ENCODE data around the gene DOCK10. TPM values are rescaled to one million over a fixed set of nuclear protein-coding genes. Genes with fewer than 3 reads are reported as not detected.

Gene DOCK10
- total RNA-seq, 2 experiments from 2014 or later: 40.8 to 68.2 TPM

DNA sequence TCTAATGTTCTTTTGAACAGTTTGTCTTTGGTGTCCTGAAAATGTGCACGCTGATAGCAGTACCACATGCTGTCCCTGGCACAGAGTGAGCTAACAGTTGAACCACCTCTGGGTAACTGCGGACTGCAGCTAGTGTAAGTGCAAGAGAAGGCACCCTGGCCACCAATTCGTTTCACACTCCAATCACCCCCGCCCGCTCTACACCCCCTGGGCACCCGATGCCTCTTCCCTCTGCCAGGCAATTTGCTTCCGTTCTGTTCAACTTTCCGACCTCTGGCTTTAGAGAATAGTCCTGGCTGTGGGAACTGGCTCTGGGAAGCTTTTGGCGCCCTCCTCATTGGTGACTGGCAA, 1.4 kb downstream of the DOCK10 start:
- BruUV-seq (replicated peaks): TSS peak; percentile 44
- no peaks in the 10 kb centered on the region for H4K20me1 ChIP-seq (ENCODE audit: insufficient read depth, low read length)

DNA sequence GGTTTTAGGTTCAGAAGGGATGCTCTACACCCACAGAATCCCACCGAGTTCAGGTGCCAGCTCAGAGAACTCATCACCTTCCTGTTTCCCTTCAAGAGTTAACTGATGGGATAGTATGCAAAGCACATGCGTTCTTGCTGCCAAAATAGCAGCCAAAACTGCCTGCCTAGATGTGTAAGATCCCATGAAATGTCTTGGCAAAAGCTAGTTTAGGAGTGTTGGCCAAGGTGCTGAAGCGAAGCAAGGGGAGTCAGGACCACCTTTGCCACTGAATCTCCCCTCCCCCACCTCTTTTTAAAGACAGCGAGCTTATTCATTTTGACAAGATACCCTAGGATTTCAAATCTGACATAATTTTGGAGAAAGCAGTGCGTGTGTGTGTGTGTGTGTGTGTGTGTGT, 2.1 kb downstream of the DOCK10 start:
- ChIA-PET POLR2A (interaction anchor here (0.6 to 1.2 kb wide), 5 partner anchors 10 to 655 kb away, joined by 3 to 6 read pairs (median 3); no protein-coding TSS in a partner anchor), CTCF (ENCODE audit: unreplicated experiment) (interaction anchor here (0.6 kb wide), 1 partner anchor 83 kb away, joined by 3 read pairs; no protein-coding TSS in a partner anchor)
- Histone ChIP-seq H3K9me3 (ENCODE audit: low read length) (no peaks in the 10 kb centered on the region), H4K20me1 (ENCODE audit: insufficient read depth, low read length) (no peaks in the 10 kb centered on the region), H2AFZ (ENCODE audit: low read length) (no peak overlapping the region), H3K4me2 (ENCODE audit: low read length) (peak overlapping the region; percentile 93), H3K9me2 (ENCODE audit: insufficient read depth, low read length) (no peaks in the 10 kb centered on the region), H3K4me1 (ENCODE audit: insufficient read depth, low read length, poor library complexity, severe bottlenecking) (peaks cover 17% of the 10 kb centered on the region), H3K79me2 (ENCODE audit: insufficient read depth, low read depth, low read length) (peaks cover 7% of the 10 kb centered on the region; the same call in 1 of the 2 replicates), H3K4me3 (ENCODE audit: low read depth, low read length, poor library complexity, severe bottlenecking) (peak overlapping the region; percentile 85), H3K36me3 (ENCODE audit: insufficient read depth, low read length) (no peaks in the 10 kb centered on the region), H3K27ac (ENCODE audit: low read depth, low read length, poor library complexity, severe bottlenecking) (no peak overlapping the region)
- intact Hi-C loops (cut with micrococcal nuclease; ENCODE audit: unreplicated experiment): no loop called here
- BruUV-seq (replicated peaks): no TSS peak
- no peak for TF ChIP-seq EZH2phosphoT487 (IDR thresholded peaks at IDR 0.05; ENCODE audit: borderline replicate concordance, low read depth, low read length)
- TF ChIP-seq, protein P1, sequence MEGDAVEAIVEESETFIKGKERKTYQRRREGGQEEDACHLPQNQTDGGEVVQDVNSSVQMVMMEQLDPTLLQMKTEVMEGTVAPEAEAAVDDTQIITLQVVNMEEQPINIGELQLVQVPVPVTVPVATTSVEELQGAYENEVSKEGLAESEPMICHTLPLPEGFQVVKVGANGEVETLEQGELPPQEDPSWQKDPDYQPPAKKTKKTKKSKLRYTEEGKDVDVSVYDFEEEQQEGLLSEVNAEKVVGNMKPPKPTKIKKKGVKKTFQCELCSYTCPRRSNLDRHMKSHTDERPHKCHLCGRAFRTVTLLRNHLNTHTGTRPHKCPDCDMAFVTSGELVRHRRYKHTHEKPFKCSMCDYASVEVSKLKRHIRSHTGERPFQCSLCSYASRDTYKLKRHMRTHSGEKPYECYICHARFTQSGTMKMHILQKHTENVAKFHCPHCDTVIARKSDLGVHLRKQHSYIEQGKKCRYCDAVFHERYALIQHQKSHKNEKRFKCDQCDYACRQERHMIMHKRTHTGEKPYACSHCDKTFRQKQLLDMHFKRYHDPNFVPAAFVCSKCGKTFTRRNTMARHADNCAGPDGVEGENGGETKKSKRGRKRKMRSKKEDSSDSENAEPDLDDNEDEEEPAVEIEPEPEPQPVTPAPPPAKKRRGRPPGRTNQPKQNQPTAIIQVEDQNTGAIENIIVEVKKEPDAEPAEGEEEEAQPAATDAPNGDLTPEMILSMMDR (conservative IDR thresholded peaks at IDR 0.05; ENCODE audit: low read length): no peak
- DNase-seq (ENCODE audit: low spot score): no peak

More for the DNA sequence above, 1.4 kb downstream of the DOCK10 start:
- Histone ChIP-seq H3K4me1 (ENCODE audit: insufficient read depth, low read length, poor library complexity, severe bottlenecking) (peaks cover 17% of the 10 kb centered on the region), H2AFZ (ENCODE audit: low read length) (peak overlapping the region; percentile 80), H3K27ac (ENCODE audit: low read depth, low read length, poor library complexity, severe bottlenecking) (peak overlapping the region; percentile 51), H3K79me2 (ENCODE audit: insufficient read depth, low read depth, low read length) (peaks cover 7% of the 10 kb centered on the region; the same call in 1 of the 2 replicates), H3K4me3 (ENCODE audit: low read depth, low read length, poor library complexity, severe bottlenecking) (peak overlapping the region; percentile 85), H3K9me3 (ENCODE audit: low read length) (no peaks in the 10 kb centered on the region), H3K36me3 (ENCODE audit: insufficient read depth, low read length) (no peaks in the 10 kb centered on the region), H3K9me2 (ENCODE audit: insufficient read depth, low read length) (no peaks in the 10 kb centered on the region), H3K4me2 (ENCODE audit: low read length) (peak overlapping the region; percentile 93)
- TF ChIP-seq EZH2phosphoT487 (IDR thresholded peaks at IDR 0.05; ENCODE audit: borderline replicate concordance, low read depth, low read length): no peak
- TF ChIP-seq, protein P1 (conservative IDR thresholded peaks at IDR 0.05; ENCODE audit: low read length): 0 out of 2 replicates have a peak, but pooled peaks have one; percentile 31
- intact Hi-C loops (cut with micrococcal nuclease; ENCODE audit: unreplicated experiment): no loop called here
- peak; percentile 55 for DNase-seq (ENCODE audit: low spot score)
- POLR2A ChIA-PET: interaction anchor here (0.6 to 1.2 kb wide), 4 partner anchors 10 to 655 kb away, joined by 3 to 6 read pairs (median 3); no protein-coding TSS in a partner anchor
- CTCF ChIA-PET (ENCODE audit: unreplicated experiment): no interaction called here

DNA sequence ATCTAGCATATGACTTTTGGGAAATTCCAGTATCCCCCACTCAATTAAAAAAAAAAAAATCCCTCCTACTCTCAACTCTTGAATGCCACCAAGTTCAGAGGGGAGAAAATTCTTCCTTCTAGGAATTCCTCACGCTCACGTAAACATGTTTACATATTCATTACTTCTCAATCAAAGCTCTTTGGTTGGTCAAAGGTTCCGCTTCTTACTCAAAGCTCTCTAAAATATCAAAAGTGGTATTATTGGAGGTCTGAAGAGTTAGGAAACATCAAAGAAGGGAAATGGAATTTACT, 4.1 kb downstream of the DOCK10 start:
- intact Hi-C loops (cut with micrococcal nuclease; ENCODE audit: unreplicated experiment): no loop called here
- no TSS peak for BruUV-seq (replicated peaks)
- DNase-seq (ENCODE audit: low spot score): no peak
- peaks cover 17% of the 10 kb centered on the region for H3K4me1 ChIP-seq (ENCODE audit: insufficient read depth, low read length, poor library complexity, severe bottlenecking)
- H3K9me2 ChIP-seq (ENCODE audit: insufficient read depth, low read length): no peaks in the 10 kb centered on the region
- ChIA-PET POLR2A (interaction anchor here (0.7 kb wide), 1 partner anchor 12 kb away, joined by 3 read pairs; no protein-coding TSS in a partner anchor), CTCF (ENCODE audit: unreplicated experiment) (no interaction called here)
- no peak overlapping the region for H3K4me3 ChIP-seq (ENCODE audit: low read depth, low read length, poor library complexity, severe bottlenecking)
- H3K27ac ChIP-seq (ENCODE audit: low read depth, low read length, poor library complexity, severe bottlenecking): no peak overlapping the region
- H4K20me1 ChIP-seq (ENCODE audit: insufficient read depth, low read length): no peaks in the 10 kb centered on the region
- H2AFZ ChIP-seq (ENCODE audit: low read length): no peak overlapping the region
- H3K79me2 ChIP-seq (ENCODE audit: insufficient read depth, low read depth, low read length): peaks cover 7% of the 10 kb centered on the region; the same call in 1 of the 2 replicates
- H3K4me2 ChIP-seq (ENCODE audit: low read length): no peak overlapping the region
- TF ChIP-seq, protein P1 (conservative IDR thresholded peaks at IDR 0.05; ENCODE audit: low read length): no peak
- TF ChIP-seq EZH2phosphoT487 (IDR thresholded peaks at IDR 0.05; ENCODE audit: borderline replicate concordance, low read depth, low read length): no peak
- H3K36me3 ChIP-seq (ENCODE audit: insufficient read depth, low read length): no peaks in the 10 kb centered on the region; the same call in 1 of the 2 replicates
- H3K9me3 ChIP-seq (ENCODE audit: low read length): no peaks in the 10 kb centered on the region
